ENCODE results near the gene WT1. TPM values are rescaled to one million over a fixed set of nuclear protein-coding genes. Genes with fewer than 3 reads are reported as not detected.

WT1 gene
- total RNA-seq, 1 experiment from 2014 or later, result 4.7 TPM

DNA sequence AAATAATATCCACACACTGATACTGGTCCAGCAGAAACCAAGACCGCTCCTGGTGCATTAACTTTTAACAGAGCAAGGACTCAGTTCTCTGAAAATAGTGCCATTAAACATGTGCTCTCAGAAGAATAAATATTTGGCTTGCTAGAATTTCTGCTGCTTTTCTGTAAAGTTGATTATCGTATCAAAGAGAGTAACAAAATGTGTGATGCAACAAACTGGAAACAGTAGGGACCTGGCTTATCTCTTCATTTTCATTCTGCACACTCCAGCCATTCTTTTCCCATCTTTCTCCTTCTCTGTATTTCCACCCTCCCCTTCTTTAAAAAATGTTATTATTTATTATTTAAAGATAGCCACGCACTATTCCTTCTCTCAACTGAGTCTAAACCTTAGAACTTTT lies 43.9 kb downstream of the WT1 start:
- no peaks in the 10 kb centered on the region for H3K36me3 ChIP-seq (ENCODE audit: control insufficient read depth, insufficient read depth, low read length)
- H3K27me3 Mint-ChIP-seq (ENCODE audit: insufficient read depth, unreplicated experiment), result no peaks in the 10 kb centered on the region
- no TSS peak for BruUV-seq (replicated peaks)
- intact Hi-C loops (cut with micrococcal nuclease; ENCODE audit: unreplicated experiment), result no loop called here
- no peaks in the 10 kb centered on the region for H3K9me3 ChIP-seq
- CTCF ChIA-PET, result no interaction called here
- H3K4me1 ChIP-seq, result peaks cover 3% of the 10 kb centered on the region
- TF ChIP-seq, protein P1, sequence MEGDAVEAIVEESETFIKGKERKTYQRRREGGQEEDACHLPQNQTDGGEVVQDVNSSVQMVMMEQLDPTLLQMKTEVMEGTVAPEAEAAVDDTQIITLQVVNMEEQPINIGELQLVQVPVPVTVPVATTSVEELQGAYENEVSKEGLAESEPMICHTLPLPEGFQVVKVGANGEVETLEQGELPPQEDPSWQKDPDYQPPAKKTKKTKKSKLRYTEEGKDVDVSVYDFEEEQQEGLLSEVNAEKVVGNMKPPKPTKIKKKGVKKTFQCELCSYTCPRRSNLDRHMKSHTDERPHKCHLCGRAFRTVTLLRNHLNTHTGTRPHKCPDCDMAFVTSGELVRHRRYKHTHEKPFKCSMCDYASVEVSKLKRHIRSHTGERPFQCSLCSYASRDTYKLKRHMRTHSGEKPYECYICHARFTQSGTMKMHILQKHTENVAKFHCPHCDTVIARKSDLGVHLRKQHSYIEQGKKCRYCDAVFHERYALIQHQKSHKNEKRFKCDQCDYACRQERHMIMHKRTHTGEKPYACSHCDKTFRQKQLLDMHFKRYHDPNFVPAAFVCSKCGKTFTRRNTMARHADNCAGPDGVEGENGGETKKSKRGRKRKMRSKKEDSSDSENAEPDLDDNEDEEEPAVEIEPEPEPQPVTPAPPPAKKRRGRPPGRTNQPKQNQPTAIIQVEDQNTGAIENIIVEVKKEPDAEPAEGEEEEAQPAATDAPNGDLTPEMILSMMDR (IDR thresholded peaks at IDR 0.05; ENCODE audit: insufficient read depth in 1 of 2, low read depth in 1 of 2, low read length in 1 of 2, severe bottlenecking in 1 of 2, unreplicated experiment in 1 of 2), result no peak
- H3K4me3 ChIP-seq (ENCODE audit: low read depth, low read length), result no peak overlapping the region
- no peak for DNase-seq
- no peaks in the 10 kb centered on the region for H3K27me3 ChIP-seq (replicated peaks; ENCODE audit: control insufficient read depth, insufficient read depth, low read length)
- no peaks in the 10 kb centered on the region for H3K9me3 Mint-ChIP-seq (ENCODE audit: unreplicated experiment)
- no peak overlapping the region for H3K27ac Mint-ChIP-seq (ENCODE audit: unreplicated experiment)
- H3K4me1 Mint-ChIP-seq (ENCODE audit: low read depth, unreplicated experiment), result peaks cover 6% of the 10 kb centered on the region
- POLR2A ChIA-PET, result no interaction called here
- no peak overlapping the region for H3K4me3 Mint-ChIP-seq (ENCODE audit: unreplicated experiment)
- H3K36me3 Mint-ChIP-seq (ENCODE audit: insufficient read depth, unreplicated experiment), result no peaks in the 10 kb centered on the region

DNA sequence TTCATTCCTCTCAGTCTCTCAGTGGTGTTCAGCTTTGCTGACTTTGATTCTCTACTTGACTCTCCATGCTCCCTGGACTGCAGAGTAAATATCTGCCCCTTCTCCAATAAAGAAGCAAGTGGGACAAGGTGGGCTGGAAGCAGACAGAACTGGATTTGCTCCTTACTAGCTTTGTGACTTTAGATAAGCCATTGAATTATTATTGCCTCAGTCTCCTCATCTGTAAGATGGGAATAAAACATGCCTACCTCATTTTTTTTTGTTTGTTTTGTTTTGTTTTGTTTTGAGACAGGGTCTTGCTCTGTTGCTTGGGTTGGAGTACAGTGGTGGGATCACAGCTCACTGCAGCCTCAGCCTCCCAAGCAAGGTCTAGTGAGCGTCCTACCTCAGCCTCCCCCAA lies 44.6 kb downstream of the WT1 start:
- no peaks in the 10 kb centered on the region for H3K4me1 ChIP-seq
- H3K4me3 Mint-ChIP-seq (ENCODE audit: unreplicated experiment), result no peak overlapping the region
- H3K4me3 ChIP-seq (ENCODE audit: low read depth, low read length), result no peak overlapping the region
- H3K36me3 Mint-ChIP-seq (ENCODE audit: insufficient read depth, unreplicated experiment), result no peaks in the 10 kb centered on the region
- ChIA-PET CTCF (interaction anchor here (0.5 kb wide), 1 partner anchor 12 kb away, joined by 3 read pairs; no protein-coding TSS in a partner anchor), POLR2A (no interaction called here)
- H3K27ac Mint-ChIP-seq (ENCODE audit: unreplicated experiment), result no peak overlapping the region
- no peak for DNase-seq
- BruUV-seq (replicated peaks), result no TSS peak
- TF ChIP-seq, protein P1 (IDR thresholded peaks at IDR 0.05; ENCODE audit: insufficient read depth in 1 of 2, low read depth in 1 of 2, low read length in 1 of 2, severe bottlenecking in 1 of 2, unreplicated experiment in 1 of 2), result no peak
- H3K9me3 ChIP-seq, result no peaks in the 10 kb centered on the region
- intact Hi-C loops (cut with micrococcal nuclease; ENCODE audit: unreplicated experiment), result no loop called here
- no peaks in the 10 kb centered on the region for H3K27me3 ChIP-seq (replicated peaks; ENCODE audit: control insufficient read depth, insufficient read depth, low read length)
- H3K36me3 ChIP-seq (ENCODE audit: control insufficient read depth, insufficient read depth, low read length), result no peaks in the 10 kb centered on the region
- H3K27me3 Mint-ChIP-seq (ENCODE audit: insufficient read depth, unreplicated experiment), result no peaks in the 10 kb centered on the region
- H3K4me1 Mint-ChIP-seq (ENCODE audit: low read depth, unreplicated experiment), result no peaks in the 10 kb centered on the region
- H3K9me3 Mint-ChIP-seq (ENCODE audit: unreplicated experiment), result no peaks in the 10 kb centered on the region

- H3K27me3 Mint-ChIP-seq (ENCODE audit: insufficient read depth, unreplicated experiment), result no peaks in the 10 kb centered on the region
- Histone ChIP-seq H3K27me3 (replicated peaks; ENCODE audit: control insufficient read depth, insufficient read depth, low read length) (no peaks in the 10 kb centered on the region; the same call in 1 of the 2 replicates), H3K36me3 (ENCODE audit: control insufficient read depth, insufficient read depth, low read length) (no peaks in the 10 kb centered on the region), H3K4me1 (no peaks in the 10 kb centered on the region), H3K4me3 (ENCODE audit: low read depth, low read length) (no peak overlapping the region), H3K9me3 (no peaks in the 10 kb centered on the region)
- no TSS peak for BruUV-seq (replicated peaks)
- no peaks in the 10 kb centered on the region for H3K36me3 Mint-ChIP-seq (ENCODE audit: insufficient read depth, unreplicated experiment)
- H3K9me3 Mint-ChIP-seq (ENCODE audit: unreplicated experiment), result no peaks in the 10 kb centered on the region
- no peaks in the 10 kb centered on the region for H3K4me1 Mint-ChIP-seq (ENCODE audit: low read depth, unreplicated experiment)
- ChIA-PET CTCF (no interaction called here), POLR2A (no interaction called here)
- TF ChIP-seq, protein P1 (IDR thresholded peaks at IDR 0.05; ENCODE audit: insufficient read depth in 1 of 2, low read depth in 1 of 2, low read length in 1 of 2, severe bottlenecking in 1 of 2, unreplicated experiment in 1 of 2), result no peak
- intact Hi-C loops (cut with micrococcal nuclease; ENCODE audit: unreplicated experiment), result loop anchor here (5.0 kb wide), 2 partner anchors 58 to 403 kb away; partner anchors contain the start of gene CCDC73
- no peak overlapping the region for H3K4me3 Mint-ChIP-seq (ENCODE audit: unreplicated experiment)
- DNase-seq, result no peak
- no peak overlapping the region for H3K27ac Mint-ChIP-seq (ENCODE audit: unreplicated experiment)
Measured at GRCh38 chr11:32388871-32389770, 46.2 kb downstream of the WT1 start.

Data from Caco-2 (cell line).